Keratinocyte (primary cell): ENCODE results near the gene INS.

Experiments
- CTCF ChIP-seq, 3 experiments: IDR thresholded peaks in 1 of 3; conservative IDR thresholded peaks in 1 of 3; optimal IDR thresholded peaks in 1 of 3; 2 replicates in 2 of 3; 3 replicates in 1 of 3; pipeline versions ENCODE3 to v1.5.1; 2011; ENCODE audit warnings: low read length in 3 of 3, mild to moderate bottlenecking in 3 of 3, moderate library complexity in 2 of 3, control low read depth in 1 of 3, inconsistent platforms in 1 of 3; ENCODE audit not compliant: insufficient read depth in 2 of 3; ENCODE audit errors: extremely low read depth in 1 of 3
- EZH2 ChIP-seq: IDR thresholded peaks from one replicate; pipeline ENCODE4 v1.6.1; 2012; ENCODE audit warnings: inconsistent platforms, mild to moderate bottlenecking, low read length, moderate library complexity

GRCh38 chr11:2140411-2141400 lies 20.3 kb downstream of the INS start:
- TF ChIP-seq CTCF (optimal IDR thresholded peaks at IDR 0.05 in 1 of 3, IDR thresholded peaks at IDR 0.05 in 1 of 3, conservative IDR thresholded peaks at IDR 0.05 in 1 of 3; ENCODE audit: extremely low read depth in 1 of 3, insufficient read depth in 2 of 3, low read length in 3 of 3) (no peak), EZH2 (peak; percentile 91)
